NCI-H146 (cell line): ENCODE results near the gene HSFX2.
"Not testable (repeated sequence)": the region's sequence is repeated elsewhere in the genome, so short reads cannot be mapped to it uniquely, and the experiment has no call there.

Source experiments
- DNase-seq: peaks from one replicate; lab custom pipeline; 2025; lab: John Stamatoyannopoulos, UW

HSFX2 gene, protein sequence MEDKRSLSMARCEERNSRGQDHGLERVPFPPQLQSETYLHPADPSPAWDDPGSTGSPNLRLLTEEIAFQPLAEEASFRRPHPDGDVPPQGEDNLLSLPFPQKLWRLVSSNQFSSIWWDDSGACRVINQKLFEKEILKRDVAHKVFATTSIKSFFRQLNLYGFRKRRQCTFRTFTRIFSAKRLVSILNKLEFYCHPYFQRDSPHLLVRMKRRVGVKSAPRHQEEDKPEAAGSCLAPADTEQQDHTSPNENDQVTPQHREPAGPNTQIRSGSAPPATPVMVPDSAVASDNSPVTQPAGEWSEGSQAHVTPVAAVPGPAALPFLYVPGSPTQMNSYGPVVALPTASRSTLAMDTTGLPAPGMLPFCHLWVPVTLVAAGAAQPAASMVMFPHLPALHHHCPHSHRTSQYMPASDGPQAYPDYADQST

GRCh38 chrX:149595214-149595613 lies at the start of gene HSFX2:
HSFX2 (minus strand) TSS chrX:149595314; CDS start chrX:149594700, 614 bp downstream.
- not testable (repeated sequence) for DNase-seq

DNA sequence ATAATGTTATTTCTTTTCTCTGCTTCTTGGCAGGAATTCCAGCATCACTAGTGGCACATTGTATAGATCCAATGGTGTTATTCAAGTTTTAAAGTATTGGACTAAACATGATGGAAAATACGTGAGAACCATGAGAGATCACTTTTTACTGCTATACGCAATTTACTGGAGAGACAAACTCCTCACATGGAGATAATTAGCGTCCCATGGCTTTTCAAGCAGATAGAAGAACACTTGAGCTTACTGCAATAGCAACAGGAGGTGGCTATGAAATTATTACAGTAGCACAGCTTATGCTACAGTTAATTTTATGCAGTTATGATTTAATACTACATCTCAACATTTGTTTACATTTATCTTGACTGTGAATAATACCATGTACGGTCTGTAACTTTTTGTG lies 48.4 kb upstream of the HSFX2 start:
- no peak for DNase-seq

GRCh38 chrX:149641835-149642234 lies 46.7 kb upstream of the HSFX2 start:
- DNase-seq: no peak

DNA sequence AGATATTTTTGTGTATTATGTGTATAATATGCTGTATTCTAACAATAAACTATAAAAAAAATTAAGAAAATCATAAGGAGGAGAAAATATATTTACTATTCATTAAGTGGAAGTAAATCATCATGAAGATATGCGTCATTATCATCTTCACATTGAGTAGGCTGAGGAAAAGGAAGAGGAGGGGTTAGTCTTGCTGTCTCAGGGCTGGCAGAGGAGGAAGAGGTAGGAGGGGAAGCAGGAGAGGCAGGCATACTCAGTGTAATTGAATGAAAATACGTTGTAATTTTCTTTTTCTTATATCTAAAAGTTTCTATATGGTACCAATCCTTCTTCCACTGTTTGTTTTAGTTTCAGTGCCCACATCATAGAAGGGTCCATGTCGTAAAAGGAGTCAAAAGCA lies 46.3 kb upstream of the HSFX2 start:
- DNase-seq: no peak

DNA sequence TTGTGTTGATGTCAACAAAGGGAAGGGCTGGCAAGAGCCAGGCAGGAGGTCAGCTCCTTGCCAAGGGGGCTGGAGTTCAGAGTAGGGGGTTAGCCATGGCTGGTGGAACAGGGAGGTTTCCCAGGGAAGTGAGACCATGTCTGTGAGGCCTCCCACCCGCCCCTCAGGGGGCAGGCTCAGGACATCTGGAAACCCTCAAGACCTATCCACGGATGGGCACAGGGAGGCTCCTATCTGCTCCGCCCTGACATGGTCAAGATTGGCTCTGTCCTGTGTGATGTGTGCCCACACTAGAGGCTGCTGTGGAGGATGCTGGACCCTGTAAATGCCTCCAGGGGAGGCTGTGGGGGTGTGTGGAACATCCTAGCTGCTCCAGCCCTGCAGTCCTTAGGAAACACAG lies 44.5 kb upstream of the HSFX2 start:
- no peak for DNase-seq

DNA sequence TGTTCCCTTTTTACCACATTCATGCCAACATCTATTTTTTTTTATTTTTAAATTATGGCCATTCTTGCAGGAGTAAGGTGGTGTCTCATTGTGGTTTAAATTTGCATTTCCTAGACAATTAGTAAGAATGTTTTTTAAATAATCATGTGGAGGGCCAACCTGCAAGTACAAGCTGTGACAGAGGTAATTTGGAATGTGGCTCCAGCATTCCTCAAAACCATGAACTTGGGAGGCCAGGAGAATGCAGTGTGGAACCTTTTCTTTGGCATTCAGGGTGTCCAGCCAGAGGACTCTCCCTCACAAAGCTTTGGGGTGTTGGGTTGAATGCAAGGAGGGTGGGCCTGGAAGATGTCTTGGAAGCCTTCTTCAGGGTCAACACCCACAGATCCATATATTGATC lies 43.7 kb upstream of the HSFX2 start:
- no peak for DNase-seq

- DNase-seq: no peak
These were observed 38.4 kb upstream of the HSFX2 start for GRCh38 chrX:149633511-149633910.

- DNase-seq: peak; percentile 76
These were observed 36.4 kb upstream of the HSFX2 start, which contains the start of gene TMEM185A for GRCh38 chrX:149631234-149632165. TMEM185A (minus strand) TSS chrX:149631792; CDS start chrX:149631580, 212 bp downstream.

GRCh38 chrX:149630681-149631233 lies 35.6 kb upstream of the HSFX2 start:
- DNase-seq: peak; percentile 24

DNA sequence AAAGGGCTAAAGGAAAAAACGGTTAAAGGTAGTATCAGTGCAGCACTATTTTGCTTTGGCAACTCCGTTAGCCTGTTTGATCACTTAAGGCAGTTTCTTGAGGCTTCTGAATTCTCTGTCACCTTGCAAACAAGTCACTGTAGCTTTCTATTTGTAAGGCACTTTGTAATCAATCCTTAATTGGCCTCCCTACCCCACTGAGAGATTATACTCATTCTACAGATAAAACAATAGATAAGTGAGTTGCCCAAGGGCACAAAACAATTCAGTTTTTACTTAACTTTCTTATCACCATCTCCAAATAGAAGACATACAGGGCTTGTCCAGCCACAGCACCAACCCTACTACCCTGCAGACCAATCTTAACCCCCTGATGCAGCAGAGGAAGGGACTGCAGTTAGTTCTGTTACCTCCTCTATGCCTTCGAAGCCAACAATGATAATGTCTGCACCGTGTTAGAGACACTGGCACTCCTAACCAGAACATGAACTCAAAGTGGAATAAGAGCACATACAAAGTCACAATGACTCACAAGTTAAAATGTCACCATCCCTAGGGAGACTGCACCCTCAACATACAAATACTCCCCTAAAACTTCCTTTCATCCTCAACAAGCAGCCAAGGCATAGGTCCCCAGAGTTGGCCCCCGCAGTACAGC lies 34.7 kb upstream of the HSFX2 start:
- no peak for DNase-seq

GRCh38 chrX:149628768-149629167 lies 33.7 kb upstream of the HSFX2 start:
- no peak for DNase-seq

DNA sequence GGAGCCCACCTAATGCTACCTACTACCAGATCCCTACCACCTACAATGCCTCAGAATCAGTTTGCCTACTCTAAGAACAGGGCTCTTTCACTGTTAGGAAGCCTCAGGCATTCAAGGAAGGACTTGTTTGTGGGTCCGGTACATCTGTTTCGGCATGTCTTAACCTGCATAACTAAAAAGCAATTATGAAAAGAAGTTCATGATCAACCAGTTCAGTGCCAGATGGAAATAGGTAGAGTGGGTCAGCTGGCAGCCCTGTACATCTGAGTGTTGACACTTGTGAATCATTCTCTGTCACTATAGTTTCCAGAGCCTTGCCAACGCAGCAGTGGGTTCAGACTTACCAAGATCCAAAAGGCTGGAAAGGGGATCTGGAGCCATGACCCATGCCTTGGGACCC lies 33.2 kb upstream of the HSFX2 start:
- DNase-seq: no peak

- DNase-seq: not testable (repeated sequence)
These were observed 31.7 kb upstream of the HSFX2 start for GRCh38 chrX:149626829-149627228.

GRCh38 chrX:149619662-149620061 lies 24.5 kb upstream of the HSFX2 start:
- not testable (repeated sequence) for DNase-seq

DNA sequence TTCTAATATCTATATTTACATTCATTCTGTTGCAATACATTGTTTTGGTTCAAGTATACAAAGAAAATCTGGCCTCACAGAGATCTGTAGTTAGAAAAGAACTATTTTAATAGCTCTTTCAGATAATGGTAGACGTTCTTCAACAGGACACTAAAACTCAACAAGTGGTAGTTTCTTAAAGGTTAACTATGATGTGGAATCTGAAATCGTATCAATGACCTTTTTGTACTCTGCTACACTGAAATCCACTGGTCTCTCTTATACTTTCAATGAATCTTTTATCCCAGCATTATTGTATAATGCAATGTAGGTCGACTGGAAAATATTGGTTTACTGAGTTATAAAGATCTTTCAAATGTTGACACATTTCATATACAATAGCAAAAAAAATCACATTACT lies 23.8 kb upstream of the HSFX2 start:
- DNase-seq: no peak

DNA sequence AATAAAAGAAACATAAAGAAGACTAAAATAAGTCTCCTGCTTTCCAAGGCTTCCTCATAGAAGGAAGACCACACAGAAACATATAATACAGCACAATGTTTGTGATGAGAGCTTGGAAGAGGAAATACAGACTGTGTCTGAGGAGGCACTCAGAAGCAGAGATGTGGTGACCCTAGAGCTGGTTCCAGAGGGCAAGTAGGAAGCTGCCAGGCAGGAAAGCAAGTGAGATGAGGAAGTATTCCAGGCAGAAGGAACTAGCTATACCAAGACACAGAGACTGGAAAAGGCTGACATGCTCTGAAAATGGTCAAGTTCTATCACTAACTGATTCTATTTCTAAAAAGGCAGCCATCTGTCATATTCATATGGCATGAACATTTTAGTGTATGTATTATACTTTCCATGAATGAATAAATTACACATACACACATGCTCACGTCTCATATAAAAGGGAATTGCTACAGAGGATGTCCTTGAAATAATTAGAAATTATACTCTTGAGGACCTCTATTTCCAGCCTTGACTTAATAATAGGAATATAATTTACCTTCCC lies 16.6 kb upstream of the HSFX2 start:
- no peak for DNase-seq

- DNase-seq: no peak
These were observed 15.4 kb upstream of the HSFX2 start for GRCh38 chrX:149610511-149610910.

- DNase-seq: no peak
These were observed 12.6 kb upstream of the HSFX2 start for GRCh38 chrX:149607699-149608098.

DNA sequence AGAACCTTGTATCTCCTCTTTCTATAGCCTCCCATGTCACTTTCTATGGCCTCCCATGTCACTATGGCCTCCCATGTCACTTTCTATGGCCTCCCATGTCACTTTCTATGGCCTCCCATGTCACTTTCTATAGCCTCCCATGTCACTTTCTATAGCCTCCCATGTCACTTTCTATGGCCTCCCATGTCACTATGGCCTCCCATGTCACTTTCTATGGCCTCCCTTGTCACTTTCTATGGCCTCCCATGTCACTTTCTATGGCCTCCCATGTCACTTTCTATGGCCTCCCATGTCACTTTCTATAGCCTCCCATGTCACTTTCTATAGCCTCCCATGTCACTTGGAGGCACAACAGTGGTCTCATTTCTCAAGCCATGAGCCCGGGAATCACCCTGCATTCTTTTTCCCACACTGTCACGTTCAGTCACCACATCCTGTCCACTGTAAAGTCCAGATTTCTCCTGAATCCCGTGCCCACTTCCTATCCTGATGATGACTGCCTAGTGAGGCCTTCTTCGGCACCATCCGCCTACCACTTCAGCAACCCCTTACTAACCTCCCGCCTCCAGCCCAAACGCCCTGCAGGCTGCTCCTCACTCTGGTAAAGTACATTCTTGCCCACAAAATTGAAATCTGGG lies 10.3 kb upstream of the HSFX2 start:
- DNase-seq: not testable (repeated sequence)

GRCh38 chrX:149598603-149599002 lies 3.5 kb upstream of the HSFX2 start:
- DNase-seq: not testable (repeated sequence)

DNA sequence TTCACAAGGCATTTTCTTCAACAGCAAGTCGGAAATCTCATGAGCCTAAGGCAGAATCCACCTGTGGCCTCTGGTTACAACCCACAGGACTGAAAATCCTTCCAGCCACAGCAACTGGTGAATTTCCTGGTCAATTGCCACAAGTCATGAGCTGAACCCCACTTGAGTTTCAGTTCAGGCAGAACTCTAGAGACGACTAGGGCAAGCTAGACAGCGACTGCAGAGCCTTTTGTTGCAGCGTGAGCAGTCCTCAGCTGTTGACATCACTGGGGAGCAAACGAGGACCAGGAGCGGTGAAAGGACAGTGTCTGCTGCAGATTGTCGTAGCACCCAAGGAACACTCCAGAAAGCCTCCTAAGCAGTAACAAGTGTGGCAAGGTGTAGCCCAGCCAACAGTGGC lies 829 bp upstream of the HSFX2 start:
- not testable (repeated sequence) for DNase-seq
